K562 (cell line): Measurements from ENCODE around the gene ATAD3C. TPM values are rescaled to one million over a fixed set of nuclear protein-coding genes. Genes with fewer than 3 reads are reported as not detected.

Source experiments
- ATAC-seq: fragments of 200-7000 bp; cut with Tn5 transposase; 3 replicates; pipeline ENCODE4 v1.9.1; 2020; ENCODE audit warnings: moderate library complexity
- BruUV-seq: library from RNA; stranded (reverse); fragments of 400-500 nt; replicated peaks from 2 replicates; lab custom pipeline; 2021; lab: Mats Ljungman, UMichigan
- CTCF ChIA-PET: fragments of 300-600 bp; formaldehyde crosslinking; extraction: SDS; loops from one replicate; lab custom pipeline; 2021; ENCODE audit warnings: low intra/inter-chr PET ratio; lab: Yijun Ruan, JAX
- POLR2A ChIA-PET: fragments of 300-600, 350-650 bp; sonication (Branson Sonifier 250); formaldehyde crosslinking; extraction: SDS; loops from one replicate; lab custom pipeline; 2021; ENCODE audit warnings: antibody characterized with exemption, inconsistent platforms; lab: Yijun Ruan, JAX
- DNase-seq, 4 experiments: peaks; one replicate each; pipeline versions ENCODE4 v3.0.0 to v3.0.0-alpha.2; 2011 to 2018; ENCODE audit warnings: low spot score in 3 of 4, mixed read lengths in 3 of 4; ENCODE audit errors: extremely low read depth in 1 of 4
- FAIRE-seq: peaks from 2 replicates; lab custom pipeline; 2011; peaks lifted over from hg19 to GRCh38; lab: Jason Lieb, UNC
- H2AFZ ChIP-seq: 2 replicates; pipeline ENCODE4 v1.6.0; 2011; ENCODE audit warnings: low read depth, low read length, control low read depth, inconsistent platforms
- H3K27ac ChIP-seq: fragments of 200-600 bp; 3 replicates; pipeline ENCODE4 v1.8.0; 2011; ENCODE audit warnings: low read depth, mild to moderate bottlenecking, control low read depth, inconsistent platforms, low read length, moderate library complexity, mixed read lengths; ENCODE audit errors: extremely low read depth
- H3K27me3 ChIP-seq, 2 experiments: fragments of 300-600 bp in 1 of 2; 2 replicates in 1 of 2; 3 replicates in 1 of 2; pipeline versions ENCODE4 v1.6.0 to v1.8.0; 2011; ENCODE audit warnings: inconsistent platforms in 2 of 2, low read length in 2 of 2, mild to moderate bottlenecking in 1 of 2, mixed read lengths in 1 of 2, moderate library complexity in 1 of 2; ENCODE audit not compliant: control insufficient read depth in 2 of 2, insufficient read depth in 2 of 2
- H3K36me3 ChIP-seq: fragments of 300-600 bp; 3 replicates; pipeline ENCODE4 v1.8.0; 2011; ENCODE audit warnings: mild to moderate bottlenecking, low read length, inconsistent platforms; ENCODE audit not compliant: control insufficient read depth, insufficient read depth
- H3K4me1 ChIP-seq, 2 experiments: fragments of 200-600 bp in 1 of 2; replicated peaks in 1 of 2; 2 replicates in 1 of 2; 3 replicates in 1 of 2; pipeline versions ENCODE4 v1.5.1 to v1.8.0; 2011; ENCODE audit warnings: inconsistent platforms in 2 of 2, low read length in 2 of 2, mild to moderate bottlenecking in 1 of 2, mixed read lengths in 1 of 2, moderate library complexity in 1 of 2; ENCODE audit not compliant: control insufficient read depth in 2 of 2, insufficient read depth in 2 of 2
- H3K4me2 ChIP-seq: 2 replicates; pipeline ENCODE4 v1.6.1; 2011; ENCODE audit warnings: low read length, control low read depth, inconsistent platforms, mixed read lengths; ENCODE audit not compliant: insufficient read depth
- H3K4me3 ChIP-seq: fragments of 200-600 bp; sonication (generic), shearing (Covaris generic); 2 replicates; pipeline ENCODE4 v1.5.1; 2016; ENCODE audit warnings: control low read depth, inconsistent platforms
- H3K79me2 ChIP-seq: fragments of 200-600 bp; 3 replicates; pipeline ENCODE4 v1.8.0; 2011; ENCODE audit warnings: low read length, inconsistent platforms; ENCODE audit not compliant: control insufficient read depth, insufficient read depth
- H3K9ac ChIP-seq, 2 experiments: 2 replicates each; pipeline versions ENCODE4 v1.6.0 to v1.6.1; 2011; ENCODE audit warnings: low read depth in 2 of 2, low read length in 2 of 2, control low read depth in 1 of 2, inconsistent platforms in 1 of 2, mild to moderate bottlenecking in 1 of 2, mixed read lengths in 1 of 2; ENCODE audit not compliant: insufficient read depth in 1 of 2
- H3K9me1 ChIP-seq: one replicate; pipeline ENCODE4 v1.6.0; 2011; ENCODE audit warnings: inconsistent platforms, mild to moderate bottlenecking, low read length, moderate library complexity; ENCODE audit not compliant: control insufficient read depth, insufficient read depth
- H3K9me3 ChIP-seq: replicated peaks from 2 replicates; pipeline ENCODE4 v1.5.1; 2011; ENCODE audit warnings: low read depth, low read length, inconsistent platforms; ENCODE audit not compliant: control insufficient read depth, insufficient read depth
- H4K20me1 ChIP-seq: replicated peaks from 2 replicates; pipeline ENCODE4 v1.6.1; 2011; ENCODE audit warnings: low read length, inconsistent platforms, mixed read lengths; ENCODE audit not compliant: control insufficient read depth, insufficient read depth
- CTCF ChIP-seq, 3 experiments: IDR thresholded peaks in 2 of 3; conservative IDR thresholded peaks in 1 of 3; 2 replicates each; pipeline ENCODE4 v1.5.1; 2011 to 2012; ENCODE audit warnings: low read length in 3 of 3, mild to moderate bottlenecking in 3 of 3, control low read depth in 2 of 3, improper control_type of control experiment in 1 of 3, inconsistent platforms in 1 of 3, low read depth in 1 of 3, mixed read lengths in 1 of 3, moderate library complexity in 1 of 3; ENCODE audit not compliant: insufficient read depth in 2 of 3
- GTF2B ChIP-seq: IDR thresholded peaks from 2 replicates; pipeline ENCODE4 v1.6.1; 2011; ENCODE audit not compliant: insufficient read length; ENCODE audit errors: extremely low read depth
- HLTF ChIP-seq: fragments of 450-650 bp; IDR thresholded peaks from 2 replicates; pipeline ENCODE4 v1.6.1; 2016
- POLR2G ChIP-seq: fragments of 200-400 bp; formaldehyde crosslinking; IDR thresholded peaks from 2 replicates; pipeline ENCODE4 v1.6.1; 2017; ENCODE audit warnings: low read depth, mild to moderate bottlenecking, antibody characterized with exemption, low read length, moderate library complexity
- POLR3A ChIP-seq: IDR thresholded peaks from 2 replicates; pipeline ENCODE4 v1.6.1; 2011; ENCODE audit warnings: borderline replicate concordance, mild to moderate bottlenecking, moderate library complexity; ENCODE audit not compliant: insufficient read length, insufficient read depth; ENCODE audit errors: extremely low read depth
- POU5F1 ChIP-seq: fragments of 150-350 bp; IDR thresholded peaks from 2 replicates; pipeline ENCODE4 v1.6.1; 2014; ENCODE audit warnings: borderline replicate concordance, low read length, low read depth, mild to moderate bottlenecking; ENCODE audit not compliant: partially characterized antibody
- SMAD1 ChIP-seq: fragments of 150-350 bp; IDR thresholded peaks from 2 replicates; pipeline ENCODE4 v1.6.1; 2014; ENCODE audit warnings: low read length, low read depth; ENCODE audit not compliant: partially characterized antibody
- SMC3 ChIP-seq: conservative IDR thresholded peaks from 2 replicates; pipeline ENCODE4 v1.6.1; 2011; ENCODE audit warnings: low read depth, low read length, improper control_type of control experiment; ENCODE audit not compliant: insufficient read depth
- STAG1 ChIP-seq: sonication (generic); formaldehyde crosslinking; IDR thresholded peaks from 2 replicates; pipeline ENCODE4 v1.5.0; 2020; ENCODE audit warnings: missing genetic modification reagents, borderline replicate concordance
- ZMIZ1 ChIP-seq, 2 experiments: fragments of 150-350 bp in 1 of 2; IDR thresholded peaks; 2 replicates each; pipeline ENCODE4 v1.6.1; 2012 to 2016; ENCODE audit warnings: low read depth in 2 of 2, low read length in 2 of 2, mild to moderate bottlenecking in 1 of 2, moderate library complexity in 1 of 2
- ZNF398 ChIP-seq: fragments of 250-450 bp; sonication (Bioruptor Pico); IDR thresholded peaks from 2 replicates; pipeline ENCODE4 v1.8.0; 2021; ENCODE audit warnings: moderate library complexity, mild to moderate bottlenecking, inconsistent platforms
- WGBS: fragments of 100-300 bp; shearing (Covaris generic); methylation state at CpG from one replicate; pipeline ENCODE4 v1.1.6; 2016; ENCODE audit warnings: low coverage, mixed read lengths; ENCODE audit not compliant: insufficient coverage; ENCODE audit errors: missing lambda C conversion rate; 5-methylcytosine and 5-hydroxymethylcytosine counted together
- in situ Hi-C: fragments of 300-500 bp; cut with MboI; formaldehyde crosslinking; loops from 4 replicates; pipeline ENCODE4 v1.15.0; 2018; ENCODE audit warnings: inconsistent platforms, mixed read lengths
- intact Hi-C: fragments of 100-400 bp; cut with micrococcal nuclease; formaldehyde crosslinking; loops from 2 replicates; pipeline ENCODE4 v1.14.2; 2022
- polyA plus RNA-seq, 8 experiments: library from polyadenylated mRNA; depleted of rRNA in 4 of 8; stranded (reverse) in 5 of 8; unstranded in 3 of 8; fragments of >200 nt; fragmentation: Nextera tagmentation in 2 of 8; fragmentation: Illumina TruSeq in 1 of 8; extraction: Ambion mirVana in 2 of 8; extraction: Trizol in 1 of 8; gene quantifications; 2 replicates each; pipeline versions ENCODE4 v1.2.1 to v1.2.3, GENCODE V29; 2011 to 2014; ENCODE audit warnings: inconsistent platforms in 1 of 8, missing spikeins in 1 of 8
- total RNA-seq, 7 experiments: library from RNA; depleted of rRNA in 6 of 7; stranded (reverse); fragments of >200 nt in 6 of 7; fragmentation: Illumina TruSeq in 2 of 7; extraction: Trizol in 2 of 7; gene quantifications; 2 replicates each; pipeline versions ENCODE4 v1.2.1 to v1.2.3, GENCODE V29; 2011 to 2021; ENCODE audit warnings: low replicate concordance in 1 of 7

Gene ATAD3C
- total and polyA plus RNA-seq, 9 of the 15 experiments (the other 6 are each of a cell fraction or from before 2014, with no cell fraction given), result 0.03 to 0.18 TPM; not detected in 7

GRCh38 chr1:1437033-1437903 lies 12.2 kb upstream of the ATAD3C start:
- ATAC-seq (no peak), FAIRE-seq (no peak), DNase-seq (no peak)
- Histone ChIP-seq H3K79me2 (no peaks in the 10 kb centered on the region; the same call in 2 of the 3 replicates), H3K4me1 (peaks cover 37 to 97% of the 10 kb centered on the region in 2 experiments), H2AFZ (no peak overlapping the region), H4K20me1 (no peaks in the 10 kb centered on the region), H3K27ac (no peak overlapping the region), H3K9me3 (no peaks in the 10 kb centered on the region), H3K4me3 (no peak overlapping the region), H3K27me3 (no peaks in the 10 kb centered on the region), H3K9ac (peak overlapping the region in 1 of 2 experiments; percentile 67; a peak in 2 of 4 replicates), H3K4me2 (no peak overlapping the region), H3K9me1 (no peaks in the 10 kb centered on the region), H3K36me3 (no peaks in the 10 kb centered on the region)
- 62% methylated on average over 31 of the region's 31 CpGs for WGBS
- POLR2A ChIA-PET, result interaction anchor here (0.6 to 1.4 kb wide), 8 partner anchors 15 to 393 kb away, joined by 3 to 7 read pairs (median 3); partner anchors contain the start of gene CCNL2
- in situ Hi-C loops (no loop called here), intact Hi-C loops (no loop called here)
- no TSS peak for BruUV-seq
- CTCF ChIA-PET, result no interaction called here
- TF ChIP-seq HLTF (no peak), POLR2G (no peak), STAG1 (CRISPR knock-in tag) (0 out of 2 replicates have a peak, but pooled peaks have one; percentile 4), ZNF398 (CRISPR knock-in tag) (no peak), GTF2B (no peak), SMAD1 (no peak), ZMIZ1 (IDR thresholded peaks at IDR 0.05; ENCODE audit: low read depth in 2 of 2, low read length in 2 of 2) (no peak), POLR3A (no peak), SMC3 (no peak), POU5F1 (no peak), CTCF (IDR thresholded peaks at IDR 0.05 in 2 of 3, conservative IDR thresholded peaks at IDR 0.05 in 1 of 3; ENCODE audit: insufficient read depth in 2 of 3, low read depth in 1 of 3, low read length in 3 of 3) (no peak)
